Hepatocyte (in vitro differentiated cells): ENCODE measurements around the gene CTNNA1. TPM values are rescaled to one million over a fixed set of nuclear protein-coding genes. Genes with fewer than 3 reads are reported as not detected.
A peak's percentile ranks its signal among the peaks of the same experiment; 100 is the strongest.

Experiments used
- DNase-seq: peaks from one replicate; pipeline ENCODE4 v3.0.0-alpha.2; 2016; ENCODE audit warnings: low spot score
- H2AFZ ChIP-seq: fragments of 200-600 bp; sonication (generic); 2 replicates; pipeline ENCODE4 v1.6.0; 2016; ENCODE audit warnings: antibody characterized with exemption, mild to moderate bottlenecking
- H3K27ac ChIP-seq: fragments of 200-600 bp; sonication (generic); 2 replicates; pipeline ENCODE4 v1.5.1; 2016; ENCODE audit warnings: mild to moderate bottlenecking
- H3K27me3 ChIP-seq: fragments of 200-600 bp; sonication (generic); 2 replicates; pipeline ENCODE4 v1.6.1; 2016
- H3K36me3 ChIP-seq: fragments of 200-600 bp; sonication (generic); replicated peaks from 2 replicates; pipeline ENCODE4 v1.5.1; 2016; ENCODE audit warnings: low read depth; ENCODE audit not compliant: insufficient read depth
- H3K4me1 ChIP-seq: fragments of 200-600 bp; sonication (generic); 2 replicates; pipeline ENCODE4 v1.5.1; 2016; ENCODE audit warnings: mild to moderate bottlenecking, moderate library complexity; ENCODE audit not compliant: insufficient read depth
- H3K4me2 ChIP-seq: fragments of 200-600 bp; sonication (generic); 2 replicates; pipeline ENCODE4 v1.6.0; 2016
- H3K4me3 ChIP-seq: fragments of 200-600 bp; sonication (generic); 2 replicates; pipeline ENCODE4 v1.5.1; 2016; ENCODE audit warnings: mild to moderate bottlenecking
- H3K79me2 ChIP-seq: fragments of 200-600 bp; sonication (generic); 2 replicates; pipeline ENCODE4 v1.6.0; 2017; ENCODE audit warnings: mild to moderate bottlenecking
- H3K9me2 ChIP-seq: fragments of 200-600 bp; sonication (generic); replicated peaks from 2 replicates; pipeline ENCODE4 v1.6.0; 2017; ENCODE audit warnings: mild to moderate bottlenecking; ENCODE audit not compliant: insufficient read depth
- H3K9me3 ChIP-seq: fragments of 200-600 bp; sonication (generic); 2 replicates; pipeline ENCODE4 v1.5.1; 2016; ENCODE audit warnings: low read depth, mild to moderate bottlenecking
- H4K20me1 ChIP-seq: fragments of 200-600 bp; sonication (generic); 2 replicates; pipeline ENCODE4 v1.6.0; 2016; ENCODE audit warnings: mild to moderate bottlenecking; ENCODE audit not compliant: insufficient read depth, poor library complexity, severe bottlenecking
- EZH2 ChIP-seq: fragments of 200-600 bp; sonication (generic); IDR thresholded peaks from 2 replicates; pipeline ENCODE4 v1.6.1; 2016; ENCODE audit warnings: antibody characterized with exemption, mild to moderate bottlenecking, borderline replicate concordance
- EZH2phosphoT487 ChIP-seq: fragments of 200-600 bp; sonication (generic); IDR thresholded peaks from one replicate; pipeline ENCODE4 v1.6.1; 2018; ENCODE audit warnings: antibody characterized with exemption, mild to moderate bottlenecking, low read depth, moderate library complexity; ENCODE audit not compliant: unreplicated experiment, severe bottlenecking
- WGBS: methylation state at CpG from one replicate; pipeline ENCODE4 v1.1.6; 2016; ENCODE audit warnings: low lambda C conversion rate; ENCODE audit errors: missing lambda C conversion rate; 5-methylcytosine and 5-hydroxymethylcytosine counted together
- polyA plus RNA-seq: library from polyadenylated mRNA; unstranded; fragments of >200 nt; fragmentation: Nextera tagmentation; extraction: Ambion mirVana; gene quantifications from 2 replicates; pipeline ENCODE4 v1.2.1, GENCODE V29; 2016
- total RNA-seq: library from RNA; depleted of rRNA; stranded (reverse); fragments of >200 nt; gene quantifications from 2 replicates; pipeline ENCODE4 v1.2.3, GENCODE V29; 2014
- TF ChIP-seq, protein P1 (sequence below): fragments of 200-600 bp; sonication (generic); IDR thresholded peaks from 2 replicates; pipeline ENCODE4 v1.5.1; 2016; ENCODE audit warnings: antibody characterized with exemption, mild to moderate bottlenecking; ENCODE audit not compliant: poor library complexity

Gene CTNNA1
- total and polyA plus RNA-seq, 2 experiments from 2014 or later: 152 to 349 TPM

DNA sequence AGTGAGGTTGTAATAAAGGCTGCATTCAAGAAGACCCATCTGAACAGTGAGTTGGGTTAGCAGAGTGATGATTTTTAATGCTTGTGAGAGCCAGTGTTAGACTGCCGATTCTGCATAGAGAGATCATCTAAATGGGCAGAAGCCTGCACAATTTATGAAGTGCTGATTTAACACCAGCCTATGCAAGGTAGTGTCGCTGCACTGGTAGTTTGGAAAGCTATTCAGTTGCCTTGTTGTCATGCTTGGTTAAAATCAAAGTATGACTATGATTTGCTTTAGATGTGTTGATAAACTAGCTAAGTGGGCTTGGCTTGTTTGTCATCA is 122.3 kb downstream of the CTNNA1 start:
- Histone ChIP-seq H3K4me2 (peak overlapping the region; percentile 57), H3K4me3 (no peak overlapping the region), H3K27ac (peak overlapping the region; percentile 20), H2AFZ (no peak overlapping the region), H3K79me2 (peaks cover 98% of the 10 kb centered on the region), H3K9me3 (no peaks in the 10 kb centered on the region), H3K27me3 (no peaks in the 10 kb centered on the region), H3K9me2 (no peaks in the 10 kb centered on the region), H3K4me1 (peaks cover 7% of the 10 kb centered on the region), H3K36me3 (no peaks in the 10 kb centered on the region), H4K20me1 (peaks cover 94% of the 10 kb centered on the region)
- 96% methylated on average over 2 of the region's 2 CpGs for WGBS
- DNase-seq: no peak
- TF ChIP-seq EZH2phosphoT487 (no peak), EZH2 (no peak)
- TF ChIP-seq, protein P1, sequence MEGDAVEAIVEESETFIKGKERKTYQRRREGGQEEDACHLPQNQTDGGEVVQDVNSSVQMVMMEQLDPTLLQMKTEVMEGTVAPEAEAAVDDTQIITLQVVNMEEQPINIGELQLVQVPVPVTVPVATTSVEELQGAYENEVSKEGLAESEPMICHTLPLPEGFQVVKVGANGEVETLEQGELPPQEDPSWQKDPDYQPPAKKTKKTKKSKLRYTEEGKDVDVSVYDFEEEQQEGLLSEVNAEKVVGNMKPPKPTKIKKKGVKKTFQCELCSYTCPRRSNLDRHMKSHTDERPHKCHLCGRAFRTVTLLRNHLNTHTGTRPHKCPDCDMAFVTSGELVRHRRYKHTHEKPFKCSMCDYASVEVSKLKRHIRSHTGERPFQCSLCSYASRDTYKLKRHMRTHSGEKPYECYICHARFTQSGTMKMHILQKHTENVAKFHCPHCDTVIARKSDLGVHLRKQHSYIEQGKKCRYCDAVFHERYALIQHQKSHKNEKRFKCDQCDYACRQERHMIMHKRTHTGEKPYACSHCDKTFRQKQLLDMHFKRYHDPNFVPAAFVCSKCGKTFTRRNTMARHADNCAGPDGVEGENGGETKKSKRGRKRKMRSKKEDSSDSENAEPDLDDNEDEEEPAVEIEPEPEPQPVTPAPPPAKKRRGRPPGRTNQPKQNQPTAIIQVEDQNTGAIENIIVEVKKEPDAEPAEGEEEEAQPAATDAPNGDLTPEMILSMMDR: no peak

DNA sequence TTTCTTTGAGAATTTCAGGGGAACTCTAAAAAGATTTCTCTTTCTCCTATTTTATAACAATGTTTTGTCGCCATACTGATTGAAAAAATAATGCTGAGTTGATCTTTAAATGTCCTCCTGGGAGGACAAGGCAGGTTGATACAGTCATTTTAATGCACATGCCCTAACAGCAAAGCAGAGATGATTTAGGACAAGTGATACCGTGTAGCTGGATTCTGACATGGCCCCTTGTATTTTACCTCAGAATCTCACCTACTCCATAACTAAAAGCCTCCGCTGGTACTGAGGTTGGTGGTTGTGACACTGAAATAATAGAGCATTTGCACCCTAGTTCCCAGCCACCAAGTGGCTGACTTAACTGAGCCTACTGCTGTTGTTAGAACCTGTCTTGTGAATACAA is 122.7 kb downstream of the CTNNA1 start:
- 93% methylated on average over 3 of the region's 3 CpGs for WGBS
- Histone ChIP-seq H3K27me3 (no peaks in the 10 kb centered on the region), H3K36me3 (no peaks in the 10 kb centered on the region), H3K4me3 (no peak overlapping the region), H3K9me2 (no peaks in the 10 kb centered on the region), H3K4me1 (peaks cover 3% of the 10 kb centered on the region), H3K79me2 (peaks cover 98% of the 10 kb centered on the region), H4K20me1 (peaks cover 94% of the 10 kb centered on the region), H3K4me2 (no peak overlapping the region), H3K9me3 (no peaks in the 10 kb centered on the region), H3K27ac (no peak overlapping the region), H2AFZ (no peak overlapping the region)
- DNase-seq: no peak
- no peak for TF ChIP-seq EZH2
- TF ChIP-seq, protein P1: no peak
- TF ChIP-seq EZH2phosphoT487: no peak

DNA sequence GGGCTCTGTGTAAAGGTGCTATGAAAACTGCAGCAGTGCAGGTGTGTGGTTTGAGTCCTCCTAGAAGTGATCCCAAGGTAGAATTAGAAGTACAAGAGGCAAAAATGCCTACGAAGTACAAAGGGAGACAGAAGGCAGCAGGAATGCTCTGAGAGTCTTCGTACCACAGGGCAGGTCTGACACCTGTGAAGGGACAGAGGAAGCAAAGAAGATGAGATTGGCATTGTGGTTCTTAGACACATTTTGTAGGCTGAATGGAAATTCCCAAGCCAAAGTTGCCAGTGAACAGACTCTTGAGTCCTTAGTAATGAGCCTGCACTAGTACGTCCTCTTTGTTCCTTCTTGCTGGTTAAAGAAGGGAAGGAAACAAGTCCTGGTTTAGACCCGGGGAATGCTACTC is 123.6 kb downstream of the CTNNA1 start:
- Histone ChIP-seq H3K4me2 (no peak overlapping the region), H3K36me3 (no peaks in the 10 kb centered on the region), H3K9me2 (no peaks in the 10 kb centered on the region), H3K27ac (no peak overlapping the region), H3K27me3 (no peaks in the 10 kb centered on the region), H3K9me3 (no peaks in the 10 kb centered on the region), H4K20me1 (peaks cover 93% of the 10 kb centered on the region), H3K79me2 (peaks cover 98% of the 10 kb centered on the region), H3K4me3 (no peak overlapping the region), H3K4me1 (peaks cover under 1% of the 10 kb centered on the region), H2AFZ (no peak overlapping the region)
- WGBS: 96% methylated on average over 4 of the region's 4 CpGs
- DNase-seq: no peak
- TF ChIP-seq EZH2phosphoT487 (no peak), EZH2 (no peak)
- TF ChIP-seq, protein P1: no peak
